ENCODE results near the gene ZNF473. TPM values are rescaled to one million over a fixed set of nuclear protein-coding genes. Genes with fewer than 3 reads are reported as not detected.

Gene ZNF473
- total RNA-seq, 1 experiment from 2014 or later, result 19.0 TPM

- Histone ChIP-seq H3T11ph (ENCODE audit: low read length) (no peak overlapping the region), H3K27ac (ENCODE audit: insufficient read length, low read depth, low read length) (no peak overlapping the region), H3K4me1 (ENCODE audit: insufficient read depth, low read length) (peaks cover 3% of the 10 kb centered on the region; the same call in 1 of the 2 replicates), H3K23me2 (ENCODE audit: insufficient read length, low read depth, low read length, poor library complexity, severe bottlenecking) (peaks cover 7% of the 10 kb centered on the region), H3K4me2 (ENCODE audit: insufficient read depth, insufficient read length, low read length) (no peak overlapping the region), H2AK5ac (ENCODE audit: insufficient read length, low read length) (no peak overlapping the region), H3K79me1 (ENCODE audit: insufficient read depth, low read depth, low read length, poor library complexity, severe bottlenecking) (peaks cover 7% of the 10 kb centered on the region), H3K4ac (ENCODE audit: low read depth, low read length) (no peak overlapping the region), H3K9ac (ENCODE audit: extremely low read depth, insufficient read length, low read length) (no peak overlapping the region), H2AFZ (ENCODE audit: low read length) (no peak overlapping the region), H3K56ac (ENCODE audit: insufficient read length, low read depth, low read length) (no peak overlapping the region), H3K27me3 (ENCODE audit: insufficient read depth, low read length) (no peaks in the 10 kb centered on the region), H2BK5ac (ENCODE audit: insufficient read length, low read length) (no peak overlapping the region), H3K18ac (ENCODE audit: insufficient read length, low read depth, low read length) (no peak overlapping the region), H2BK15ac (ENCODE audit: low read depth, low read length) (no peak overlapping the region), H4K8ac (replicated peaks; ENCODE audit: insufficient read length, low read depth, low read length) (no peak overlapping the region), H2BK20ac (ENCODE audit: low read depth, low read length, poor library complexity, severe bottlenecking) (no peak overlapping the region), H3K14ac (ENCODE audit: insufficient read depth, low read length) (no peak overlapping the region), H2BK120ac (ENCODE audit: low read depth, low read length, poor library complexity, severe bottlenecking) (no peak overlapping the region), H4K20me1 (ENCODE audit: control insufficient read depth, insufficient read depth, insufficient read length) (no peaks in the 10 kb centered on the region), H3K23ac (ENCODE audit: insufficient read length, low read depth, low read length) (no peak overlapping the region), H4K91ac (ENCODE audit: insufficient read length, low read depth, low read length) (no peak overlapping the region), H3K79me2 (ENCODE audit: insufficient read depth, low read length) (peaks cover 2% of the 10 kb centered on the region; the same call in 1 of the 2 replicates), H2BK12ac (ENCODE audit: insufficient read length, low read depth, low read length) (no peak overlapping the region), H4K5ac (ENCODE audit: insufficient read length, low read depth, low read length) (no peak overlapping the region), H3K9me3 (ENCODE audit: control insufficient read depth, low read depth, low read length) (no peaks in the 10 kb centered on the region)
- Mint-ChIP-seq H3K27me3 (ENCODE audit: low read depth) (peaks cover 5% of the 10 kb centered on the region), H3K4me3 (no peak overlapping the region), H3K9me3 (peaks cover 2 to 11% of the 10 kb centered on the region in 2 experiments; a peak in 4 of 5 replicates), H3K27ac (peak overlapping the region in 1 of 3 experiments; percentile 66; a peak in 2 of 7 replicates), H3K36me3 (ENCODE audit: insufficient read depth in 1 of 3, low read depth in 3 of 3) (peaks cover 4 to 17% (median 4%) of the 10 kb centered on the region in 3 experiments), H3K4me1 (peaks cover 12 to 16% of the 10 kb centered on the region in 2 experiments)
- no CpG with 5 or more reads among the region's 7 CpGs for WGBS (ENCODE audit: extremely low coverage, insufficient read length, low lambda C conversion rate)
- TF ChIP-seq, protein P1, sequence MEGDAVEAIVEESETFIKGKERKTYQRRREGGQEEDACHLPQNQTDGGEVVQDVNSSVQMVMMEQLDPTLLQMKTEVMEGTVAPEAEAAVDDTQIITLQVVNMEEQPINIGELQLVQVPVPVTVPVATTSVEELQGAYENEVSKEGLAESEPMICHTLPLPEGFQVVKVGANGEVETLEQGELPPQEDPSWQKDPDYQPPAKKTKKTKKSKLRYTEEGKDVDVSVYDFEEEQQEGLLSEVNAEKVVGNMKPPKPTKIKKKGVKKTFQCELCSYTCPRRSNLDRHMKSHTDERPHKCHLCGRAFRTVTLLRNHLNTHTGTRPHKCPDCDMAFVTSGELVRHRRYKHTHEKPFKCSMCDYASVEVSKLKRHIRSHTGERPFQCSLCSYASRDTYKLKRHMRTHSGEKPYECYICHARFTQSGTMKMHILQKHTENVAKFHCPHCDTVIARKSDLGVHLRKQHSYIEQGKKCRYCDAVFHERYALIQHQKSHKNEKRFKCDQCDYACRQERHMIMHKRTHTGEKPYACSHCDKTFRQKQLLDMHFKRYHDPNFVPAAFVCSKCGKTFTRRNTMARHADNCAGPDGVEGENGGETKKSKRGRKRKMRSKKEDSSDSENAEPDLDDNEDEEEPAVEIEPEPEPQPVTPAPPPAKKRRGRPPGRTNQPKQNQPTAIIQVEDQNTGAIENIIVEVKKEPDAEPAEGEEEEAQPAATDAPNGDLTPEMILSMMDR (conservative IDR thresholded peaks at IDR 0.05), result no peak
- no peak for DNase-seq
These were observed 3.0 kb upstream of the ZNF473 start for GRCh38 chr19:50022823-50023222.
